T-helper 2 cell treated with Interferon-gamma antibody and Interleukin-4, amounts not matched to agents 5 μg/mL and 100 μg/mL, for 36 hours (primary cell): Measurements from ENCODE around the gene PRM3.
A peak's percentile ranks its signal among the peaks of the same experiment; 100 is the strongest.

Source experiments
- DNase-seq: peaks from one replicate; pipeline ENCODE4 v3.0.0; 2021; ENCODE audit warnings: low spot score
- H3K27ac Mint-ChIP-seq: one replicate; pipeline ENCODE4 v1.8.0; 2021; ENCODE audit warnings: mild to moderate bottlenecking, mixed read lengths
- H3K27me3 Mint-ChIP-seq: one replicate; pipeline ENCODE4 v1.8.0; 2021; ENCODE audit warnings: low read depth, mixed read lengths
- H3K36me3 Mint-ChIP-seq: one replicate; pipeline ENCODE4 v1.8.0; 2021; ENCODE audit warnings: low read depth, mixed read lengths
- H3K4me1 Mint-ChIP-seq: one replicate; pipeline ENCODE4 v1.8.0; 2021; ENCODE audit warnings: low read depth, mixed read lengths
- H3K4me3 Mint-ChIP-seq: one replicate; pipeline ENCODE4 v1.8.0; 2022; ENCODE audit warnings: mild to moderate bottlenecking, moderate library complexity, mixed read lengths
- H3K9me3 Mint-ChIP-seq: one replicate; pipeline ENCODE4 v1.8.0; 2021; ENCODE audit warnings: mixed read lengths

The PRM3 gene, protein sequence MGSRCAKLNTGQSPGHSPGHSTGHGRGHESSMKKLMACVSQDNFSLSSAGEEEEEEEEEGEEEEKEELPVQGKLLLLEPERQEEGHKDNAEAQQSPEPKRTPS

DNA sequence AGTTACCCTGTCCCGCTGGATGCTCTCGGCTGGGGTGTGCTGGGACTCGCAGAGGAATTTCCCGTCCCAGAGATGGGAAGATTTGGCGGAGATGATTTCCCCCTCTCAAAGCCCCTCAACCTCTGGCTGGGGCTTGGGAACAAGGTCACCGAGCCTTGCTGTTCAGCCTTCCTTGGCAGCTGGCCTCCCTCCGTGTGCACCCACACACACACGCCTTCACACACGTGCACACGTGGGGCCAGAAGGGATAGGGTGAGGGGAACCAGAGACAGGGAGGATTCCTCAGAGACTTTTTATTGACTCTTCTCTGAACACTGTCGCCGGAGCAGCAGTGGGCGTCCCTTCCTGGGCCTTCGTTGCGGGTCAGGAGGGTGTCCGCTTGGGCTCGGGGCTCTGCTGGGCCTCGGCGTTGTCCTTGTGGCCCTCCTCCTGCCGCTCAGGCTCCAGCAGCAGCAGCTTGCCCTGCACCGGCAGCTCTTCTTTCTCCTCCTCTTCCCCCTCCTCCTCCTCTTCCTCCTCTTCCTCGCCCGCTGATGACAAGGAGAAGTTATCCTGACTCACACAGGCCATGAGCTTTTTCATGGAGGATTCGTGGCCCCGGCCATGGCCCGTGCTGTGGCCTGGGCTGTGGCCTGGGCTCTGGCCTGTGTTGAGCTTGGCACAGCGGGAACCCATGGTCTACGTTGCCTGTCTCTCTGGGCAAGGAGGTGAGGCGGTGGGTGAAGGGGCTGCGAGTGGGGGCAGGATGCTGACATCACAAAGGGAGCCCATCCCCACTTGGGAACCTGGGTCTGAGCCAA lies at the start of gene PRM3:
Gene PRM3, minus strand, starts transcription at position 709 of the 800 bp plus-strand sequence. Its CDS starts 34 bp downstream, at position 675.
- H3K36me3 Mint-ChIP-seq: no peaks in the 10 kb centered on the region
- H3K27me3 Mint-ChIP-seq: no peaks in the 10 kb centered on the region
- H3K4me3 Mint-ChIP-seq: no peak within 1 kb of the TSS
- no peaks in the 10 kb centered on the region for H3K4me1 Mint-ChIP-seq
- no peak within 1 kb of the TSS for H3K27ac Mint-ChIP-seq
- no peaks in the 10 kb centered on the region for H3K9me3 Mint-ChIP-seq
- no peak for DNase-seq

DNA sequence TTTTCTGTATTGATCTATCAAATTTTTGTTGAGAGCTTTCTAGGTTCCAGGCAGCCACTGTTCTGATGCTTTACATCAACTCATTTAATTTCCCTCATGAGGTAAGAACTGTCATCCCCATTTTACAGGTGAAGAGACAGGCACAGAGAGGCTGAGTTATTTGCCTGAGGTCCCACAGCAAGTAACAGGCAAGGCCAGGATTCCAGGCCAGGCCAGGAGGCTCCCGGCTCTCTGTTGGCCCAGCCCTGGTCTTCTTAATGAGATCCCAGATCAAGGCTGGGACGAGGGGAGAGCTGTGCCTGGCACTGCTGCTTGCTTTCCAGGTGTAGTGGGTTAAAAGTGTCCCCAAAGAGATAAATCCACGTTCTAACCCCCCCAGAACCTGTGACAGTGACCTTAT lies 49.4 kb upstream of the PRM3 start:
- Mint-ChIP-seq H3K4me1 (peaks cover 26% of the 10 kb centered on the region), H3K9me3 (peaks cover 3% of the 10 kb centered on the region), H3K27ac (no peak overlapping the region), H3K36me3 (peaks cover 4% of the 10 kb centered on the region), H3K27me3 (no peaks in the 10 kb centered on the region), H3K4me3 (no peak overlapping the region)
- DNase-seq: no peak

GRCh38 chr16:11321662-11322061 lies 48.2 kb upstream of the PRM3 start:
- Mint-ChIP-seq H3K9me3 (no peaks in the 10 kb centered on the region), H3K27ac (no peak overlapping the region)
- no peak for DNase-seq

DNA sequence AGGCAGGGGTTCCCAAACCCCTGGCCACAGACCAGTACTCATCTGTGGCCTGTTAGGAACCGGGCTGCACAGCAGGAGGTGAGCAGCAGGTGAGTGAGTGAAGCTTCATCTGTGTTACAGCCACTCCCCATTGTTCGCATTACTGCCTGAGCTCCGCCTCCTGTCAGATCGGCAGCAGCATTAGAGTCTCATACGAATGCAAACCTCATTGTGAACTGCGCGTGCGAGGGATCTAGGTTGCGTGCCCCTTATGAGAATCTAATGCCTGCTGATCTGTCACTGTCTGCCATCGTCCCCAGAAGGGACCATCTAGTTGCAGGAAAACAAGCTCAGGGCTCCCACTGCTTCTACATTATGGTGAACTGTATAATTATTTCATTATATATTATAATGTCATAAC lies 46.7 kb upstream of the PRM3 start:
- H3K9me3 Mint-ChIP-seq: no peaks in the 10 kb centered on the region
- peaks cover 9% of the 10 kb centered on the region for H3K4me1 Mint-ChIP-seq
- DNase-seq: no peak
- no peak overlapping the region for H3K27ac Mint-ChIP-seq
- no peak overlapping the region for H3K4me3 Mint-ChIP-seq
- H3K27me3 Mint-ChIP-seq: no peaks in the 10 kb centered on the region
- no peaks in the 10 kb centered on the region for H3K36me3 Mint-ChIP-seq

More at GRCh38 chr16:11321662-11322061, 48.2 kb upstream of the PRM3 start:
- peaks cover 20% of the 10 kb centered on the region for H3K4me1 Mint-ChIP-seq
- no peak overlapping the region for H3K4me3 Mint-ChIP-seq
- H3K36me3 Mint-ChIP-seq: no peaks in the 10 kb centered on the region
- no peaks in the 10 kb centered on the region for H3K27me3 Mint-ChIP-seq

- no peak overlapping the region for H3K4me3 Mint-ChIP-seq
These were observed 46.2 kb upstream of the PRM3 start for GRCh38 chr16:11319529-11320146.

DNA sequence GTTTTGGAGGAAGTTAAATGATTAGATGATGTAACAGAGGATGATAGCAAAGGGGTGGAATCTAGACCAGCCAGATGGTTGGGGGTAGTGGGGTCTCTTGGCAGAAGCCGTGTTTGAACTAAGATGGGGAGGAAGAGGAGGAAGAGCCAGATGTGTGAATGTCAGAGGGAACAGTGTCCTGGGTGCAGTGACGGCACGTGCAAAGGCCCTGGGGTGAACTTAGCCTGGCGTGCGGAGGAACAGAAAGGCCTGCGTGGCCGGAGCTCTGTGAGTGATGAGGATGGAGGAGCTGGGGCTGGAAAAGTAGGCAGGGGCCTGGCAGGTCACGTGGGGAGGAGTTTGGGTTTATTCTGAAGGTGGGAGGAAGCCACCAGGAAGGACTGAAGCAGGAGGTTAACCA lies 45.4 kb upstream of the PRM3 start:
- Mint-ChIP-seq H3K27ac (no peak overlapping the region), H3K4me3 (no peak overlapping the region), H3K27me3 (no peaks in the 10 kb centered on the region)

More at GRCh38 chr16:11319529-11320146, 46.2 kb upstream of the PRM3 start:
- Mint-ChIP-seq H3K27ac (no peak overlapping the region), H3K4me1 (peaks cover 7% of the 10 kb centered on the region), H3K36me3 (no peaks in the 10 kb centered on the region), H3K9me3 (no peaks in the 10 kb centered on the region), H3K27me3 (no peaks in the 10 kb centered on the region)
- DNase-seq: no peak

DNA sequence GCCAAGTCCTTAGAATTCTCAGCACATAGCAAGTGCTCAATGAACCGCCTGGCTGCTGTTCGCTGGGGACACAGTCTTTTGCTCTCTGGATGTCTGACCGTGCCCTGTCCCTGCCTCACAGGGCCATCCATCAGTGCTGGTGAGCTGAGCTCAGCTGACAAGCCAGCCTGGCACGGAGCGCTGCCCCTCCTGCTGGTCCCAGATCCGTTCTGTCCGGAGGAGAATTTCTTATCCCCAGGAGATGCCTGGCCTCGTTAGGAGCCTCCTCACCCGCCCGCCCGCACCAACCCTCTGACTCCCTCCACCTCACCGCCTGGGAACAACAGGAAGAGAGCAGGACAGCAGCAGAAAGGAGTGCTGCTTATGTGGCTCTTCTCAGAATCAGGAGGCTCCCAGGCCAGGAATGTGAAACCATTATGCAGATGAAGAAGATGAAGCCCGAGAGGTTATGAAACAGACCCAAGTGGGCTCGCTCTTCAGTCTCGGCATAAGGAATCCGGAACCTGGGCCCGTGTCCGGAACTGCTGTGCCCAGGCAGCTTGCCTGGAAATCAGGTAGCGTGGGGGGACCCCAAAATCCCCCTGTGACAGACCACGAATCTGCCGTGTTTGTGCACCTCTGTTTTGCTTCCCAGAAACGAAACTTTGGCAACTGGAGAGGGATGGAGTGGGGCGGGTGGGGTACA lies 43.0 kb upstream of the PRM3 start:
- peaks cover 27% of the 10 kb centered on the region for H3K4me1 Mint-ChIP-seq
- no peak for DNase-seq
- no peak overlapping the region for H3K4me3 Mint-ChIP-seq
- H3K27me3 Mint-ChIP-seq: no peaks in the 10 kb centered on the region
- H3K36me3 Mint-ChIP-seq: no peaks in the 10 kb centered on the region
- peak overlapping the region; percentile 49 for H3K27ac Mint-ChIP-seq
- no peaks in the 10 kb centered on the region for H3K9me3 Mint-ChIP-seq

More for the DNA sequence above, 45.4 kb upstream of the PRM3 start:
- peaks cover 10% of the 10 kb centered on the region for H3K4me1 Mint-ChIP-seq
- H3K36me3 Mint-ChIP-seq: no peaks in the 10 kb centered on the region
- no peak for DNase-seq
- H3K9me3 Mint-ChIP-seq: no peaks in the 10 kb centered on the region

DNA sequence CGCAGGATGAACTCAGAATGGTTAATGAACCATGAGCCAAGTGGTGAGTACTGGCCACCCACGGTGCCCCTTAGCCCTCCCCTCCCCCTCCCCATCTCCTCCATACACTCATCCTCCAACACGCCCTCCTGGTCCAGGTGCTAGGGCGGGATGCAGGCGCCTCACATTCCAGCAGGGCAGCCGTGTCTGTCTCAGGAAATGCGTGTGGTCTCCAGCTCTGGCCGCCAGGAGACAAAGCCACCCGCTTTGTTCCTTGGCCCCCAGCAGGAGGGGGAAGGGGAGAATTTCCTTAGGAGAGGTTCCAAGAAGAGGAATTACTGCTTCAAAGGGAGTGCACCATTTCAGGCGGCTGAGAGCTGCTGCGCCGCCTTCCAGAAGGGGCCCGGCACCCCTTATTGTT lies 42.1 kb upstream of the PRM3 start:
- no peak overlapping the region for H3K4me3 Mint-ChIP-seq
- H3K36me3 Mint-ChIP-seq: no peaks in the 10 kb centered on the region
- H3K4me1 Mint-ChIP-seq: peaks cover 36% of the 10 kb centered on the region
- no peak overlapping the region for H3K27ac Mint-ChIP-seq
- DNase-seq: no peak
- H3K27me3 Mint-ChIP-seq: no peaks in the 10 kb centered on the region
- H3K9me3 Mint-ChIP-seq: no peaks in the 10 kb centered on the region

DNA sequence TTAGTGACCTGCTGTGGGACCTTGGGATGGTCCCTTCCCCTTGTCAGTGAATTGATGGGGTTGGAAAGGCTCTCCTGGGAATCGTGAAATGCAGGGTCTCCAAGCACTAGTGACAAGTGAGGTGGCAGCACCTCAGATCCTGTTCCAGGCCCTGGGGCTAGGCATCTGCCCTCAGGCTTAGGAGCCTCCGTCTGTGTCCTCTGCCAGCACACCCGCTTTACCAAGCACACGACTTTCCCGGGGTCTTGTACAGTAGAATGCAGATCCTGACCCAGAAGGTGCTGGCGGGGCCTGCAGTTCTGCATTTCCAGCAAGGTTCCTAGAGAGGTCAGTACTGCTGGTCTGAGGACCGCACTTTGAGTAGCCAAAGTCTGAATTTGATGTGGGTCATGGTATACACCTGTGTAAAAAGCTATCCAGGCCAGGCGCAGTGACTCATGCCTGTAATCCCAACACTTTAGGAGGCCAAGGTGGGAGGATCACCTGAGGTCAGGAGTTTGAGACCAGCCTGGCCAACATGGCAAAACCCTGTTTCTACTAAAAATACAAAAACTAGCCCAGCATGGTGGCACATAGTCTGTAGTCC lies 41.0 kb upstream of the PRM3 start:
- Mint-ChIP-seq H3K4me1 (peaks cover 45% of the 10 kb centered on the region), H3K27ac (no peak overlapping the region), H3K4me3 (no peak overlapping the region), H3K9me3 (no peaks in the 10 kb centered on the region), H3K27me3 (no peaks in the 10 kb centered on the region), H3K36me3 (no peaks in the 10 kb centered on the region)
- no peak for DNase-seq

GRCh38 chr16:11313493-11314308 lies 40.3 kb upstream of the PRM3 start:
- Mint-ChIP-seq H3K9me3 (no peaks in the 10 kb centered on the region), H3K36me3 (no peaks in the 10 kb centered on the region), H3K27ac (peak overlapping the region; percentile 77), H3K4me1 (peaks cover 45% of the 10 kb centered on the region), H3K4me3 (no peak overlapping the region), H3K27me3 (no peaks in the 10 kb centered on the region)
- no peak for DNase-seq

DNA sequence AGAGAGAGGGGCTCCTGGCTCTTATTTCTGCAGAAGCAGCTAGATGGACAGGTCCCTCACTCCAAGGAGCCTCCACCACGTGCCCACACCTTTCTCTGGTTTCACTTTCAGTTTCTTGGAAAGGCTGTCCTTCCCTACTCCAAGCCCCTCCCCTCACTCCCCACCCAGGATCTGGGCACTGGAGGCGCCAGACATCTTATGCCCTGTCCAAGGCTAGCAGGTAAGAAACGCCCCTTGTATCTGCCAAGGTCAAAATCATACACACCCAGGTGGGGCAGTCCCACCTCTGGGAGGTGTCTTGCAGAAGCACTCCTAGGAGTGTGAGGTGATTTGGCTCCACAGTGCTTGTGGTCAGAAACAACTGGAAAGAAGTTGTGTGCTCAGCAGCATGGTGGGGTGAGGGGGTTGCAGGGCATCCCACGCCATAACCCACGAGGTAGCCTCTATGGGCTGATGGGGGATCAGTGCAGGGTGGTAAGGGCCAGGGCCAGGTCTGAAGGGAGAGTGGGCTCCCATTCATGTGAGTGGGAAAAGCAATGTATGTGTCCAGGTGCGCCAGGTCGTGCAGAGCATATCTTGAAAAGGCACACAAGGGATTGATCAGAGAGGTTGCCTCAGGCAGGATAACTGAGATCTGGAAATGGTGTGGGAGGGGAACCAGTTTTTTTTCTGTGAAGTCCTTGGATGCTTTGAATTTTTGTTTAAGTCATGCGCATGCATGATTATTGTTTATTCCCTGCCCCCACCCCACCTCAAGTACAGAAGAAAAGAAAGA lies 39.5 kb upstream of the PRM3 start:
- Mint-ChIP-seq H3K27ac (peak overlapping the region; percentile 77), H3K4me3 (peak overlapping the region; percentile 47), H3K4me1 (peaks cover 45% of the 10 kb centered on the region), H3K27me3 (no peaks in the 10 kb centered on the region), H3K9me3 (no peaks in the 10 kb centered on the region), H3K36me3 (no peaks in the 10 kb centered on the region)
- no peak for DNase-seq

- no peaks in the 10 kb centered on the region for H3K36me3 Mint-ChIP-seq
- H3K27me3 Mint-ChIP-seq: no peaks in the 10 kb centered on the region
These were observed 37.6 kb upstream of the PRM3 start for GRCh38 chr16:11310997-11311561.

More at GRCh38 chr16:11310997-11311561, 37.6 kb upstream of the PRM3 start:
- DNase-seq: peak; percentile 44
- Mint-ChIP-seq H3K4me1 (peaks cover 43% of the 10 kb centered on the region), H3K9me3 (no peaks in the 10 kb centered on the region), H3K4me3 (peak overlapping the region; percentile 75), H3K27ac (peak overlapping the region; percentile 99)
